ENCODE results near the gene AKAP6. TPM values are rescaled to one million over a fixed set of nuclear protein-coding genes. Genes with fewer than 3 reads are reported as not detected.

AKAP6 gene
- total and polyA plus RNA-seq, 2 of the 8 experiments (the other 6 are each of a cell fraction or from before 2014, with no cell fraction given) = 0.09 to 0.89 TPM

- H3K9me3 ChIP-seq (ENCODE audit: insufficient read depth in 2 of 2, low read depth in 1 of 2, low read length in 1 of 2) = no peaks in the 10 kb centered on the region
- no peak overlapping the region for H2BK20ac ChIP-seq (ENCODE audit: low read length)
- peak overlapping the region; percentile 36; the same call in 1 of the 2 replicates for H4K8ac ChIP-seq (ENCODE audit: extremely low read depth, insufficient read depth, low read length)
- no peaks in the 10 kb centered on the region for H3K27me3 ChIP-seq (replicated peaks in 1 of 4; ENCODE audit: control insufficient read depth in 3 of 4, extremely low read depth in 1 of 4, insufficient read depth in 3 of 4, low read length in 3 of 4)
- ChIA-PET CTCF (ENCODE audit: partially characterized antibody) (no interaction called here), POLR2A (ENCODE audit: partially characterized antibody) (no interaction called here)
- no peak overlapping the region for H2BK120ac ChIP-seq (replicated peaks; ENCODE audit: low read depth, low read length)
- H3K4me2 ChIP-seq (ENCODE audit: insufficient read depth in 1 of 2, low read depth in 2 of 2, low read length in 2 of 2) = no peak overlapping the region
- no peak overlapping the region for H3K9ac ChIP-seq (replicated peaks in 1 of 4; ENCODE audit: extremely low read depth in 1 of 4, low read depth in 3 of 4, low read length in 3 of 4)
- H2AFZ ChIP-seq (ENCODE audit: low read length) = 0 out of 2 replicates have a peak overlapping the region, but pooled peaks have one; percentile 73
- no peak overlapping the region for H4K91ac ChIP-seq (replicated peaks; ENCODE audit: insufficient read length, low read length)
- H3K56ac ChIP-seq (replicated peaks; ENCODE audit: insufficient read length, low read depth, low read length) = no peak overlapping the region
- H2AK5ac ChIP-seq (ENCODE audit: low read depth, low read length) = no peak overlapping the region
- FAIRE-seq (no peak), DNase-seq (ENCODE audit: low read depth in 1 of 2, low spot score in 2 of 2) (no peak)
- H4K20me1 ChIP-seq (replicated peaks in 1 of 2; ENCODE audit: control insufficient read depth in 1 of 2, insufficient read depth in 2 of 2, low read length in 2 of 2) = no peaks in the 10 kb centered on the region
- no peak overlapping the region for H3K4me3 ChIP-seq (ENCODE audit: extremely low read depth in 1 of 4, insufficient read depth in 2 of 4, low read depth in 3 of 4, low read length in 4 of 4)
- H3K79me2 ChIP-seq (ENCODE audit: control insufficient read depth in 1 of 2, insufficient read depth in 2 of 2, low read length in 2 of 2) = no peaks in the 10 kb centered on the region
- no peak overlapping the region for H3K4ac ChIP-seq (replicated peaks; ENCODE audit: insufficient read length, low read depth, low read length)
- no peak overlapping the region for H4K5ac ChIP-seq (ENCODE audit: insufficient read length, low read depth, low read length)
- H3K18ac ChIP-seq (ENCODE audit: extremely low read depth, low read length) = no peak overlapping the region
- H2BK12ac ChIP-seq (ENCODE audit: low read depth, low read length) = no peak overlapping the region
- no peak overlapping the region for H3K23ac ChIP-seq (ENCODE audit: insufficient read length)
- H3K4me1 ChIP-seq (replicated peaks in 1 of 4; ENCODE audit: control insufficient read depth in 3 of 4, insufficient read depth in 4 of 4, low read length in 3 of 4) = peaks cover 0 to 5% (median 1%) of the 10 kb centered on the region in 4 experiments; a peak in 2 of 7 replicates
- no peak overlapping the region for H2BK15ac ChIP-seq (ENCODE audit: low read length)
- H3K27ac ChIP-seq (ENCODE audit: low read depth, low read length) = no peak overlapping the region
- H3K36me3 ChIP-seq (ENCODE audit: control insufficient read depth in 2 of 4, insufficient read depth in 4 of 4, low read length in 3 of 4) = no peaks in the 10 kb centered on the region
- no peaks in the 10 kb centered on the region for H3K79me1 ChIP-seq (ENCODE audit: low read depth, low read length)
- WGBS, 2 experiments (ENCODE audit: extremely low coverage in 1 of 2, insufficient coverage in 1 of 2, insufficient read length in 1 of 2, insufficient replicate concordance in 2 of 2, low coverage in 1 of 2, low lambda C conversion rate in 2 of 2, missing lambda C conversion rate in 1 of 2) = 92% methylated on average over 8 of the region's 8 CpGs; no CpG with 5 or more reads in 1 of the 2 experiments
- no peaks in the 10 kb centered on the region for H3K23me2 ChIP-seq (ENCODE audit: low read depth, low read length)
- H2BK5ac ChIP-seq (ENCODE audit: low read depth, low read length) = no peak overlapping the region
- no peak overlapping the region for H3K14ac ChIP-seq (ENCODE audit: insufficient read length)
- TF ChIP-seq ATF3 (IDR thresholded peaks at IDR 0.05; ENCODE audit: insufficient read depth, low read depth, low read length) = no peak
- TF ChIP-seq YY1 (IDR thresholded peaks at IDR 0.05; ENCODE audit: low read depth, low read length) = no peak
- no peak for TF ChIP-seq EP300 (IDR thresholded peaks at IDR 0.05; ENCODE audit: borderline replicate concordance in 1 of 2, low read depth in 2 of 2, low read length in 2 of 2)
- no peak for TF ChIP-seq SP4 (IDR thresholded peaks at IDR 0.05; ENCODE audit: low read length)
- TF ChIP-seq JUND (IDR thresholded peaks at IDR 0.05; ENCODE audit: low read length) = no peak
- TF ChIP-seq ATF2 (IDR thresholded peaks at IDR 0.05; ENCODE audit: low read length) = no peak
- TF ChIP-seq POU5F1 (IDR thresholded peaks at IDR 0.05; ENCODE audit: low read depth, low read length) = no peak
- no peak for TF ChIP-seq JUN (IDR thresholded peaks at IDR 0.05; ENCODE audit: low read depth, low read length)
- no peak for TF ChIP-seq NRF1 (IDR thresholded peaks at IDR 0.05; ENCODE audit: low read depth, low read length)
- no peak for TF ChIP-seq GTF2F1 (IDR thresholded peaks at IDR 0.05; ENCODE audit: borderline replicate concordance, low read depth, low read length)
- no peak for TF ChIP-seq POLR2A (IDR thresholded peaks at IDR 0.05; ENCODE audit: control extremely low read depth in 1 of 2, low read depth in 2 of 2, low read length in 2 of 2)
Observed at GRCh38 chr14:32432813-32433538, 103.9 kb downstream of the AKAP6 start.
